H1 (cell line): ENCODE data around the gene BRAT1. TPM values are rescaled to one million over a fixed set of nuclear protein-coding genes. Genes with fewer than 3 reads are reported as not detected.

Experiments used
- EGR1 ChIP-seq: IDR thresholded peaks from 2 replicates; pipeline ENCODE4 v1.6.1; 2011; ENCODE audit warnings: low read depth, low read length, borderline replicate concordance
- GTF2F1 ChIP-seq: IDR thresholded peaks from 2 replicates; pipeline ENCODE4 v1.6.1; 2012; ENCODE audit warnings: low read depth, low read length, improper control_type of control experiment, borderline replicate concordance
- HDAC2 ChIP-seq, 2 experiments: fragments of 300-600 bp in 1 of 2; sonication (generic) in 1 of 2; IDR thresholded peaks; 2 replicates each; pipeline ENCODE4 v1.6.1; 2011 to 2012; ENCODE audit warnings: low read depth in 2 of 2, low read length in 2 of 2, mild to moderate bottlenecking in 2 of 2, moderate library complexity in 2 of 2, borderline replicate concordance in 1 of 2, inconsistent platforms in 1 of 2
- JUN ChIP-seq: IDR thresholded peaks from 2 replicates; pipeline ENCODE4 v1.6.1; 2011; ENCODE audit warnings: low read depth, mild to moderate bottlenecking, improper control_type of control experiment, low read length
- MAFK ChIP-seq: IDR thresholded peaks from 2 replicates; pipeline ENCODE4 v1.6.1; 2012; ENCODE audit warnings: low read depth, mild to moderate bottlenecking, improper control_type of control experiment, low read length
- SIRT6 ChIP-seq: IDR thresholded peaks from one replicate; pipeline ENCODE4 v1.7.1; 2012; ENCODE audit warnings: low read length, inconsistent platforms
- TBP ChIP-seq: IDR thresholded peaks from 2 replicates; pipeline ENCODE4 v1.6.1; 2011; ENCODE audit warnings: low read depth, low read length, improper control_type of control experiment
- polyA plus RNA-seq, 7 experiments: library from polyadenylated mRNA; depleted of rRNA in 3 of 7; stranded (reverse) in 5 of 7; unstranded in 2 of 7; fragments of >200 nt in 5 of 7; fragments of 200-250 nt in 2 of 7; gene quantifications; 1 replicate in 5 of 7; 2 replicates in 1 of 7; 4 replicates in 1 of 7; pipeline versions ENCODE4 v1.2.1 to v1.2.3, GENCODE V29; 2011 to 2013; ENCODE audit warnings: missing spikeins in 2 of 7, mixed read lengths in 2 of 7
- total RNA-seq: library from RNA; stranded (reverse); fragmentation: NEBNext Ultra II Directional; extraction: Animal tissue kit (Norgen Biotek cat#: 25700); gene quantifications from 2 replicates; pipeline ENCODE4 v1.2.1, GENCODE V29; 2021
- TF ChIP-seq, protein P1 (sequence below): fragments of 300-600 bp; sonication (generic); IDR thresholded peaks from 2 replicates; pipeline ENCODE4 v1.7.1; 2012; ENCODE audit warnings: low read length, moderate library complexity, mild to moderate bottlenecking, inconsistent platforms; ENCODE audit not compliant: insufficient replicate concordance
- TF ChIP-seq, protein P2 (sequence below): IDR thresholded peaks from 2 replicates; pipeline ENCODE4 v1.6.1; 2012; ENCODE audit warnings: inconsistent platforms

The BRAT1 gene
- total and polyA plus RNA-seq, 2 of the 8 experiments (the other 6 are each of a cell fraction or from before 2014, with no cell fraction given): 36.8 to 42.3 TPM

DNA sequence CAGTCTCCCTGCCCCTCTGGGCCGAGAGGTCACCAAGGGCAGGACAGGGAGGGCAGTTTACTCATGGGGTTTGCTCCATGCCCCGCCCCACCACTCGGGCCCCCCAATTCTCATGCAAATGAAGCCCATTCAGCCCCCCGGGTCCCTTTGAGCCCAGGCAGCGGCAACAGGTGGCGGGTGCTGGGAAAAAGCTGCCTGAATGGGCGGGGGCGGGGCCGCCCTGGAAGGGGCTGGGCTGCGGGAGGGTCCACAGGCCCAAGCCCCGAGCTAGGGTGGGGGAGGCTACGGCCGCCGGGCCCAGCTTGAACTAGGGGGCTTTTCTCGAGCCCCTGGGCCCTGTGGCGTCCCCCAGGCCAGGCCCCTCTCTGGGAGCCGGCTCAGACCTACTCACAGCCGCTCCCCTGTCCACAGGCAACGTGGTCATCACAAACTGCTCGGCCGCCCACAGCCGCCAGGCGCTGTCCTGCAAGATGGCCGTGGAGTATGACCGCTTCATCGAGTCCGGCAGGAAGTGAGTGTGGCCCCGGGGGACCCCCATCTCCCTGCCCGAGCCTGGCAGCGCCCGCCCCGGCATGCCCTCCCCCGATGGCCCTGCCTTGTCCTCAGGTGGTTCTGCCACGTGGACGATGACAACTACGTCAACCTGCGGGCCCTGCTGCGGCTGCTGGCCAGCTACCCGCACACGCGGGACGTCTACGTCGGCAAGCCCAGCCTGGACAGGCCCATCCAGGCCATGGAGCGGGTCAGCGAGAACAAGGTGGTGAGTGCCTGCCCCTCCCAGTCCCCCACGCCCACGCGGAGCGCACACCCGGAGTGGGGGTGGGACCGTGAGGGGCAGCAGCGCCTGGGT lies 30.3 kb downstream of the BRAT1 start (continued):
- TF ChIP-seq, protein P1, sequence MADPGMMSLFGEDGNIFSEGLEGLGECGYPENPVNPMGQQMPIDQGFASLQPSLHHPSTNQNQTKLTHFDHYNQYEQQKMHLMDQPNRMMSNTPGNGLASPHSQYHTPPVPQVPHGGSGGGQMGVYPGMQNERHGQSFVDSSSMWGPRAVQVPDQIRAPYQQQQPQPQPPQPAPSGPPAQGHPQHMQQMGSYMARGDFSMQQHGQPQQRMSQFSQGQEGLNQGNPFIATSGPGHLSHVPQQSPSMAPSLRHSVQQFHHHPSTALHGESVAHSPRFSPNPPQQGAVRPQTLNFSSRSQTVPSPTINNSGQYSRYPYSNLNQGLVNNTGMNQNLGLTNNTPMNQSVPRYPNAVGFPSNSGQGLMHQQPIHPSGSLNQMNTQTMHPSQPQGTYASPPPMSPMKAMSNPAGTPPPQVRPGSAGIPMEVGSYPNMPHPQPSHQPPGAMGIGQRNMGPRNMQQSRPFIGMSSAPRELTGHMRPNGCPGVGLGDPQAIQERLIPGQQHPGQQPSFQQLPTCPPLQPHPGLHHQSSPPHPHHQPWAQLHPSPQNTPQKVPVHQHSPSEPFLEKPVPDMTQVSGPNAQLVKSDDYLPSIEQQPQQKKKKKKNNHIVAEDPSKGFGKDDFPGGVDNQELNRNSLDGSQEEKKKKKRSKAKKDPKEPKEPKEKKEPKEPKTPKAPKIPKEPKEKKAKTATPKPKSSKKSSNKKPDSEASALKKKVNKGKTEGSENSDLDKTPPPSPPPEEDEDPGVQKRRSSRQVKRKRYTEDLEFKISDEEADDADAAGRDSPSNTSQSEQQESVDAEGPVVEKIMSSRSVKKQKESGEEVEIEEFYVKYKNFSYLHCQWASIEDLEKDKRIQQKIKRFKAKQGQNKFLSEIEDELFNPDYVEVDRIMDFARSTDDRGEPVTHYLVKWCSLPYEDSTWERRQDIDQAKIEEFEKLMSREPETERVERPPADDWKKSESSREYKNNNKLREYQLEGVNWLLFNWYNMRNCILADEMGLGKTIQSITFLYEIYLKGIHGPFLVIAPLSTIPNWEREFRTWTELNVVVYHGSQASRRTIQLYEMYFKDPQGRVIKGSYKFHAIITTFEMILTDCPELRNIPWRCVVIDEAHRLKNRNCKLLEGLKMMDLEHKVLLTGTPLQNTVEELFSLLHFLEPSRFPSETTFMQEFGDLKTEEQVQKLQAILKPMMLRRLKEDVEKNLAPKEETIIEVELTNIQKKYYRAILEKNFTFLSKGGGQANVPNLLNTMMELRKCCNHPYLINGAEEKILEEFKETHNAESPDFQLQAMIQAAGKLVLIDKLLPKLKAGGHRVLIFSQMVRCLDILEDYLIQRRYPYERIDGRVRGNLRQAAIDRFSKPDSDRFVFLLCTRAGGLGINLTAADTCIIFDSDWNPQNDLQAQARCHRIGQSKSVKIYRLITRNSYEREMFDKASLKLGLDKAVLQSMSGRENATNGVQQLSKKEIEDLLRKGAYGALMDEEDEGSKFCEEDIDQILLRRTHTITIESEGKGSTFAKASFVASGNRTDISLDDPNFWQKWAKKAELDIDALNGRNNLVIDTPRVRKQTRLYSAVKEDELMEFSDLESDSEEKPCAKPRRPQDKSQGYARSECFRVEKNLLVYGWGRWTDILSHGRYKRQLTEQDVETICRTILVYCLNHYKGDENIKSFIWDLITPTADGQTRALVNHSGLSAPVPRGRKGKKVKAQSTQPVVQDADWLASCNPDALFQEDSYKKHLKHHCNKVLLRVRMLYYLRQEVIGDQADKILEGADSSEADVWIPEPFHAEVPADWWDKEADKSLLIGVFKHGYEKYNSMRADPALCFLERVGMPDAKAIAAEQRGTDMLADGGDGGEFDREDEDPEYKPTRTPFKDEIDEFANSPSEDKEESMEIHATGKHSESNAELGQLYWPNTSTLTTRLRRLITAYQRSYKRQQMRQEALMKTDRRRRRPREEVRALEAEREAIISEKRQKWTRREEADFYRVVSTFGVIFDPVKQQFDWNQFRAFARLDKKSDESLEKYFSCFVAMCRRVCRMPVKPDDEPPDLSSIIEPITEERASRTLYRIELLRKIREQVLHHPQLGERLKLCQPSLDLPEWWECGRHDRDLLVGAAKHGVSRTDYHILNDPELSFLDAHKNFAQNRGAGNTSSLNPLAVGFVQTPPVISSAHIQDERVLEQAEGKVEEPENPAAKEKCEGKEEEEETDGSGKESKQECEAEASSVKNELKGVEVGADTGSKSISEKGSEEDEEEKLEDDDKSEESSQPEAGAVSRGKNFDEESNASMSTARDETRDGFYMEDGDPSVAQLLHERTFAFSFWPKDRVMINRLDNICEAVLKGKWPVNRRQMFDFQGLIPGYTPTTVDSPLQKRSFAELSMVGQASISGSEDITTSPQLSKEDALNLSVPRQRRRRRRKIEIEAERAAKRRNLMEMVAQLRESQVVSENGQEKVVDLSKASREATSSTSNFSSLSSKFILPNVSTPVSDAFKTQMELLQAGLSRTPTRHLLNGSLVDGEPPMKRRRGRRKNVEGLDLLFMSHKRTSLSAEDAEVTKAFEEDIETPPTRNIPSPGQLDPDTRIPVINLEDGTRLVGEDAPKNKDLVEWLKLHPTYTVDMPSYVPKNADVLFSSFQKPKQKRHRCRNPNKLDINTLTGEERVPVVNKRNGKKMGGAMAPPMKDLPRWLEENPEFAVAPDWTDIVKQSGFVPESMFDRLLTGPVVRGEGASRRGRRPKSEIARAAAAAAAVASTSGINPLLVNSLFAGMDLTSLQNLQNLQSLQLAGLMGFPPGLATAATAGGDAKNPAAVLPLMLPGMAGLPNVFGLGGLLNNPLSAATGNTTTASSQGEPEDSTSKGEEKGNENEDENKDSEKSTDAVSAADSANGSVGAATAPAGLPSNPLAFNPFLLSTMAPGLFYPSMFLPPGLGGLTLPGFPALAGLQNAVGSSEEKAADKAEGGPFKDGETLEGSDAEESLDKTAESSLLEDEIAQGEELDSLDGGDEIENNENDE: no peak
- TF ChIP-seq EGR1: 0 out of 2 replicates have a peak, but pooled peaks have one; percentile 8
- no peak for TF ChIP-seq GTF2F1
- no peak for TF ChIP-seq JUN
- TF ChIP-seq SIRT6: no peak
- no peak for TF ChIP-seq TBP
- TF ChIP-seq MAFK: no peak
- 0 out of 4 replicates have a peak, but pooled peaks of 1 of the 2 experiments have one; percentile 42 for TF ChIP-seq HDAC2 (IDR thresholded peaks at IDR 0.05; ENCODE audit: borderline replicate concordance in 1 of 2, low read depth in 2 of 2, low read length in 2 of 2)
- TF ChIP-seq, protein P2, sequence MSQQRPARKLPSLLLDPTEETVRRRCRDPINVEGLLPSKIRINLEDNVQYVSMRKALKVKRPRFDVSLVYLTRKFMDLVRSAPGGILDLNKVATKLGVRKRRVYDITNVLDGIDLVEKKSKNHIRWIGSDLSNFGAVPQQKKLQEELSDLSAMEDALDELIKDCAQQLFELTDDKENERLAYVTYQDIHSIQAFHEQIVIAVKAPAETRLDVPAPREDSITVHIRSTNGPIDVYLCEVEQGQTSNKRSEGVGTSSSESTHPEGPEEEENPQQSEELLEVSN: no peak
